Stomach (tissue), 4 donors: ENCODE data around the gene KIAA0930.

Source experiments
- CTCF ChIP-seq, 7 experiments: fragments of 450-650 bp in 4 of 7; fragments of 200-600 bp in 3 of 7; sonication (generic) in 3 of 7; IDR thresholded peaks; one replicate each; pipeline ENCODE4 v1.5.1; 2016 to 2019; ENCODE audit warnings: antibody characterized with exemption in 7 of 7, control low read depth in 2 of 7, mild to moderate bottlenecking in 1 of 7
- POLR2A ChIP-seq, 4 donors: fragments of 450-650 bp; IDR thresholded peaks; one replicate each; pipeline ENCODE4 v1.6.1; 2016; ENCODE audit warnings: antibody characterized with exemption in 4 of 4, control low read depth in 2 of 4, mild to moderate bottlenecking in 1 of 4, moderate library complexity in 1 of 4
- POLR2AphosphoS5 ChIP-seq, 3 donors: sonication (generic); formaldehyde crosslinking; IDR thresholded peaks; one replicate each; pipeline ENCODE4 v1.6.1; 2016; ENCODE audit warnings: antibody characterized with exemption in 3 of 3

- TF ChIP-seq CTCF (IDR thresholded peaks at IDR 0.05): no peak
- no peak for TF ChIP-seq POLR2AphosphoS5 (IDR thresholded peaks at IDR 0.05)
- no peak for TF ChIP-seq POLR2A (IDR thresholded peaks at IDR 0.05)
Measured at GRCh38 chr22:45251825-45252224, 11.1 kb upstream of the KIAA0930 start.
